ENCODE results near the gene CPA5. TPM values are rescaled to one million over a fixed set of nuclear protein-coding genes. Genes with fewer than 3 reads are reported as not detected.

Gene CPA5
- total and polyA plus RNA-seq, 8 donors, result 0.13 to 0.96 (median 0.65) TPM; not detected in 2

DNA sequence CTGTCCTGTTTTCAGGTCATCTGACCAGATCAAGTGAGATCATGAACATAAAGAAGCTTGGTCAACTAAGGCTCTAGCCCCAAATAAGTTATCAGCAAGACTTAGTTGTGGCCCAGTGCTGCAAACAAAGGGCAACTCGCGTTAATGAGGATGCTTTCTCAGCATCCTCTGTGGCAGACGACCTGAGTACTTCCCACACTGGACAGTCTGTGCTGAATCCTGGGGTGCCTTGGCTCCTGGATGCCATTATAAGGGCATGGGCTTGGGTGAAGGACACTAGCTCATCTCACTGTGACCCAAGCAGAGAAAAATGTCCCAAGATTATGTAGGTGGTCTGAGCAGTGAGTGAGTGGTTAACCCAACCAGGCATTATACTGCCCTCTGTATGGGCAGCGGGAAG is 13.9 kb downstream of the CPA5 start:
- Histone ChIP-seq H3K4me1 (peaks cover 0 to 16% of the 10 kb centered on the region in 2 donors), H3K27me3 (no peaks in the 10 kb centered on the region), H3K27ac (no peak overlapping the region), H3K9me3 (peaks cover 0 to 25% of the 10 kb centered on the region in 2 donors), H3K4me3 (no peak overlapping the region), H3K36me3 (no peaks in the 10 kb centered on the region)
- DNase-seq (no peak), ATAC-seq (no peak)
- intact Hi-C loops (cut with DNase I), result no loop called here
- TF ChIP-seq, protein P1, sequence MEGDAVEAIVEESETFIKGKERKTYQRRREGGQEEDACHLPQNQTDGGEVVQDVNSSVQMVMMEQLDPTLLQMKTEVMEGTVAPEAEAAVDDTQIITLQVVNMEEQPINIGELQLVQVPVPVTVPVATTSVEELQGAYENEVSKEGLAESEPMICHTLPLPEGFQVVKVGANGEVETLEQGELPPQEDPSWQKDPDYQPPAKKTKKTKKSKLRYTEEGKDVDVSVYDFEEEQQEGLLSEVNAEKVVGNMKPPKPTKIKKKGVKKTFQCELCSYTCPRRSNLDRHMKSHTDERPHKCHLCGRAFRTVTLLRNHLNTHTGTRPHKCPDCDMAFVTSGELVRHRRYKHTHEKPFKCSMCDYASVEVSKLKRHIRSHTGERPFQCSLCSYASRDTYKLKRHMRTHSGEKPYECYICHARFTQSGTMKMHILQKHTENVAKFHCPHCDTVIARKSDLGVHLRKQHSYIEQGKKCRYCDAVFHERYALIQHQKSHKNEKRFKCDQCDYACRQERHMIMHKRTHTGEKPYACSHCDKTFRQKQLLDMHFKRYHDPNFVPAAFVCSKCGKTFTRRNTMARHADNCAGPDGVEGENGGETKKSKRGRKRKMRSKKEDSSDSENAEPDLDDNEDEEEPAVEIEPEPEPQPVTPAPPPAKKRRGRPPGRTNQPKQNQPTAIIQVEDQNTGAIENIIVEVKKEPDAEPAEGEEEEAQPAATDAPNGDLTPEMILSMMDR (IDR thresholded peaks at IDR 0.05), result no peak

DNA sequence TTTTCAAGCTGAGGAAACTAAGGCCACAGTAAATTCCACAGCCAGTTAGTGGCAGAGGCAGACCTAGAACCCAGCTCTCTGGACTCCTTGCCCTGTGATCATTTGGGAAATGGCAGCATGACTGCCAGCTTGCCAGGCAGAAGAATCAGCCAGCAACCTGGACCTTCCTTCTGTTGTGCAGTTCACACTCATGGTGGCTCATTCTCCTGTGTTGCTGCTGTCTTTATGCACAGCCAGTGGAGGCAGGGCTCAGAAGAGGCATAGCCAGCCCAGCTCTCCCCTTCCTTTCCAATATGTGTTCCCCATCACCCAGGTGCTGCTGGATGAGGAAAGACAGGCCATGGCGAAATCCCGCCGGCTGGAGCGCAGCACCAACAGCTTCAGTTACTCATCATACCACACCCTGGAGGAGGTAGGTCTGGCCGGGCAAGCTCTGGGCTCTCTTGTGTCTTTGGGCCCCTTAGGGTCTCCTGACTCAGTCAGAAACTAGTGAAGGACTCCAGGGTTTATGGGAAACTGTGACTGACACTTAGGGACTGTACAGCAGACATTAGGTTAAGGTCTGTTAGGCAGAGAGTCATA is 14.8 kb downstream of the CPA5 start:
- DNase-seq (no peak), ATAC-seq (no peak)
- H3K27me3 ChIP-seq, result no peaks in the 10 kb centered on the region
- intact Hi-C loops (cut with DNase I), result no loop called here
- peaks cover 0 to 25% of the 10 kb centered on the region in 2 donors for H3K9me3 ChIP-seq
- peaks cover 0 to 16% of the 10 kb centered on the region in 2 donors for H3K4me1 ChIP-seq
- no peak overlapping the region for H3K4me3 ChIP-seq
- H3K27ac ChIP-seq, result no peak overlapping the region
- no peaks in the 10 kb centered on the region for H3K36me3 ChIP-seq
- TF ChIP-seq, protein P1 (IDR thresholded peaks at IDR 0.05), result no peak

DNA sequence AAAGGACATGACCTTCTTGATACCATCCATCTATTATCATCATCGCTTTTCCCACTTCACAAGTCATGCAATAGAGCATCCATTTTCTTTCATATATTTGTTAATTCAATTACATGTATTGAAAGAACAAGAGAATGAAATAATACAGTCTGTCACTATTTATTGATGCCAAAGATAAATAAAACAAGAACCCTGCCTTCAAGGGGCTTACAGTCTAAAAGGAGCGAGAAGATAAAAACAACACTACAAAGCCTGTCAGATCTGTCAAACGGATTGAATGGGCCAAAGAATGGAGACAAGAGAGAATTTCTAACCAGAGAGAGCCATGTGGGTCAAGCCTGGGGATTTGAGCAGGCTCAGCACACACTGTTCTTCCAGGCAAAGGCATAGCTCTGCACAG is 15.9 kb downstream of the CPA5 start:
- intact Hi-C loops (cut with DNase I), result no loop called here
- H3K9me3 ChIP-seq, result peaks cover 0 to 25% of the 10 kb centered on the region in 2 donors
- H3K4me3 ChIP-seq, result no peak overlapping the region
- peaks cover 0 to 16% of the 10 kb centered on the region in 2 donors for H3K4me1 ChIP-seq
- no peak overlapping the region for H3K27ac ChIP-seq
- no peak for ATAC-seq
- no peaks in the 10 kb centered on the region for H3K27me3 ChIP-seq
- no peak for DNase-seq
- TF ChIP-seq, protein P1 (IDR thresholded peaks at IDR 0.05), result no peak
- no peaks in the 10 kb centered on the region for H3K36me3 ChIP-seq

DNA sequence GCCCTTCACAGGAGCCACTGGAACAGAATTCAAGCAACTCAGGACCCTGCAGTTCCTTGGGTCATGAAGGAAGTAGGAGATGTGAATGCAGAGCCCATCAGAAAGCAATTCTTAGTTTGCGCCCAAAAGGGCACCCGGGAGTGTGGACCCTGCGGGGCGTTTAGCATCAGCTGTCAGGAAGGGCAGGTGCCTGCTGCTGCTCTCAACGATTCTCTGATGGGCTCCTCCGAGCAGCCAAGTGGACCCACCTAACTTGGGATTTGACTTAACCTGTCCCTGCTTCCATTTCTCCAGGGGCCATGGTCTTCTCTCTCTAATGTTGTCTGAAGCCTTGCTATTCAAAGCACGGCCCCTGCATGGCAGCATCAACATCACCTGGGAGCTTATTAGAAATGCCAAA is 17.1 kb downstream of the CPA5 start:
- Histone ChIP-seq H3K4me3 (no peak overlapping the region), H3K27me3 (no peaks in the 10 kb centered on the region), H3K36me3 (no peaks in the 10 kb centered on the region), H3K9me3 (peaks cover 0 to 25% of the 10 kb centered on the region in 2 donors), H3K27ac (no peak overlapping the region), H3K4me1 (peaks cover 0 to 7% of the 10 kb centered on the region in 2 donors)
- no peak for DNase-seq
- intact Hi-C loops (cut with DNase I), result no loop called here
- TF ChIP-seq, protein P1 (IDR thresholded peaks at IDR 0.05), result no peak
- ATAC-seq, result no peak

DNA sequence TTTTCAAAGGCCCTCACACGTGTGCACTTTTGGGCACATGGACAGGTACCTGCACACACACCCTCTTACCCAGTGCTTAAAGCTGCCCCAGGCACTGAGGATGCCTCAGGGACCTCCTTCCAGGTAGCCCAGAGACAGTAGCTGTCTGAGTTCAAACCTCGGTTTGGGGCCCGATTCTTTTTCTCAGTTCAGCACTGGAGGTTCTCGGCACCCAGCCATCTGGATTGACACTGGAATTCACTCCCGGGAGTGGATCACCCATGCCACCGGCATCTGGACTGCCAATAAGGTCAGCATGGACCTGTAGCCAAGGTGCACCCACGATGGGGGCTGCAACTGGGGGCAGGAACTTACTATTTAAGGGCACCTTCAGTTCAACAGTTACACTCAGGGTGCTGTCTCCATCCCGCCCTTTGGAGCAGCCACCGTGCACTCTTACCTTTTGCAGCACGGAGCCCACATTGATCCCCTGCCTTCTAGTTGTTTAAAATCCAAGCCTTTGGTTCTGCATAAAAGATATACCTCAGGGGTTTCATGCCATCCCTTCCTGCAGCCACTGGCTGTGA is 17.7 kb downstream of the CPA5 start:
- intact Hi-C loops (cut with DNase I), result no loop called here
- DNase-seq (peak in 1 of 4 donors; percentile 28), ATAC-seq (no peak)
- Histone ChIP-seq H3K36me3 (no peaks in the 10 kb centered on the region), H3K9me3 (peaks cover 0 to 25% of the 10 kb centered on the region in 2 donors), H3K4me1 (peaks cover 0 to under 1% of the 10 kb centered on the region in 2 donors), H3K4me3 (no peak overlapping the region), H3K27ac (no peak overlapping the region), H3K27me3 (no peaks in the 10 kb centered on the region)
- TF ChIP-seq, protein P1 (IDR thresholded peaks at IDR 0.05), result no peak
